ENCODE data around the gene AIG1. TPM values are rescaled to one million over a fixed set of nuclear protein-coding genes. Genes with fewer than 3 reads are reported as not detected.

The AIG1 gene
- total and polyA plus RNA-seq, 2 donors (not counting 1 experiment from before 2014, with no cell fraction given), result 40.6 to 42.2 TPM

DNA sequence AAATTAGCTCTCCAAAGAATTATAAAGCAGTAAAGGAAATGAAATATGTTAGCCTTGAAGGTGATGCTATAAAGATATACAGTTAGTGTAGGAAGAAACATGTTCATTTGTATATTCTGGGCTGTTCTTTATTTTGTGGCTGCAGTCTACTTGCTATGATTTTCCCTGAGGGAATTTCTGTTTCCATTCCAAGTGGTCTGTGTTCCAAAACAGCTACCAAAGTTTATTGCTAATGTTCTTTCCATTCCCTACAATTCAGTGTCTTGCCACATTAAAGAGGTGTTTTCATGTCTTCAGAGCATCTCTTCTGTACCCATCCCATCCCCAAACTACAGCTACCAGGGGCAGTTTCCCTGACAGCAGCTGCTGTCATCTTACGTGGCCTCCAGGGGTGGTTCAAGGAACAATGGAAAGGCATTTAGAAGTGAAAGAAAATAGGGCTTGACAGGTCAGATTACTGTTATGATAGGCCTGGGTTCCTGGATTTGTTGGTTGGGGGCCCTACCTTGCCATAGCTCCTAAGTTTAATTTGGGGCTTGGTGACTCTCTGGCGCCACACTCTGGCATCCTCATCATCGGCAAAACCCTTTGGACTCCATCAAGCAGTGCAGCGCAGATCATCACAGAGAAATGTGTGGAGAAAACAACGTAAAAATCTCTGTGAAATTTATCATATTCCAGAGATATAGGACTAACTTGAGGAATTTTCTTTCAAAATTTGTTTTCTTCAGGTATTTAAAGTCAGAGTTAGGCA, 33.8 kb upstream of the AIG1 start:
- H3K9ac ChIP-seq (ENCODE audit: insufficient read depth, low read length), result no peak overlapping the region
- no peaks in the 10 kb centered on the region for H3K36me3 ChIP-seq (ENCODE audit: control insufficient read depth, insufficient read depth, low read length)
- TF ChIP-seq, protein P1, sequence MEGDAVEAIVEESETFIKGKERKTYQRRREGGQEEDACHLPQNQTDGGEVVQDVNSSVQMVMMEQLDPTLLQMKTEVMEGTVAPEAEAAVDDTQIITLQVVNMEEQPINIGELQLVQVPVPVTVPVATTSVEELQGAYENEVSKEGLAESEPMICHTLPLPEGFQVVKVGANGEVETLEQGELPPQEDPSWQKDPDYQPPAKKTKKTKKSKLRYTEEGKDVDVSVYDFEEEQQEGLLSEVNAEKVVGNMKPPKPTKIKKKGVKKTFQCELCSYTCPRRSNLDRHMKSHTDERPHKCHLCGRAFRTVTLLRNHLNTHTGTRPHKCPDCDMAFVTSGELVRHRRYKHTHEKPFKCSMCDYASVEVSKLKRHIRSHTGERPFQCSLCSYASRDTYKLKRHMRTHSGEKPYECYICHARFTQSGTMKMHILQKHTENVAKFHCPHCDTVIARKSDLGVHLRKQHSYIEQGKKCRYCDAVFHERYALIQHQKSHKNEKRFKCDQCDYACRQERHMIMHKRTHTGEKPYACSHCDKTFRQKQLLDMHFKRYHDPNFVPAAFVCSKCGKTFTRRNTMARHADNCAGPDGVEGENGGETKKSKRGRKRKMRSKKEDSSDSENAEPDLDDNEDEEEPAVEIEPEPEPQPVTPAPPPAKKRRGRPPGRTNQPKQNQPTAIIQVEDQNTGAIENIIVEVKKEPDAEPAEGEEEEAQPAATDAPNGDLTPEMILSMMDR (conservative IDR thresholded peaks at IDR 0.05 in 1 of 2, IDR thresholded peaks at IDR 0.05 in 1 of 2; ENCODE audit: low read depth in 1 of 2, low read length in 2 of 2), result peak; percentile 55 to 61
- no peak for TF ChIP-seq EZH2 (IDR thresholded peaks at IDR 0.05; ENCODE audit: low read length, missing control alignments)
- no peak overlapping the region for H2AFZ ChIP-seq (ENCODE audit: low read length)
- DNase-seq (ENCODE audit: low read depth in 2 of 2), result peak; percentile 22 to 39
- H3K27ac ChIP-seq (ENCODE audit: insufficient read depth, low read length), result no peak overlapping the region
- H3K27me3 ChIP-seq (ENCODE audit: control insufficient read depth, insufficient read depth, low read length), result no peaks in the 10 kb centered on the region
- H3K79me2 ChIP-seq (ENCODE audit: control insufficient read depth, insufficient read depth, low read length), result no peaks in the 10 kb centered on the region
- no peaks in the 10 kb centered on the region for H4K20me1 ChIP-seq (ENCODE audit: control insufficient read depth, extremely low read depth, insufficient read depth, low read length)
- H3K4me2 ChIP-seq (ENCODE audit: extremely low read depth, insufficient read depth, low read length), result no peak overlapping the region
- H3K4me3 ChIP-seq (replicated peaks in 1 of 4; ENCODE audit: control extremely low read depth in 1 of 4, insufficient read depth in 1 of 4, low read depth in 3 of 4, low read length in 4 of 4), result no peak overlapping the region
- no peaks in the 10 kb centered on the region for H3K4me1 ChIP-seq (ENCODE audit: control insufficient read depth, extremely low read depth, insufficient read depth, low read length)
- no peaks in the 10 kb centered on the region for H3K9me3 ChIP-seq (ENCODE audit: control insufficient read depth, insufficient read depth, low read depth, low read length)

DNA sequence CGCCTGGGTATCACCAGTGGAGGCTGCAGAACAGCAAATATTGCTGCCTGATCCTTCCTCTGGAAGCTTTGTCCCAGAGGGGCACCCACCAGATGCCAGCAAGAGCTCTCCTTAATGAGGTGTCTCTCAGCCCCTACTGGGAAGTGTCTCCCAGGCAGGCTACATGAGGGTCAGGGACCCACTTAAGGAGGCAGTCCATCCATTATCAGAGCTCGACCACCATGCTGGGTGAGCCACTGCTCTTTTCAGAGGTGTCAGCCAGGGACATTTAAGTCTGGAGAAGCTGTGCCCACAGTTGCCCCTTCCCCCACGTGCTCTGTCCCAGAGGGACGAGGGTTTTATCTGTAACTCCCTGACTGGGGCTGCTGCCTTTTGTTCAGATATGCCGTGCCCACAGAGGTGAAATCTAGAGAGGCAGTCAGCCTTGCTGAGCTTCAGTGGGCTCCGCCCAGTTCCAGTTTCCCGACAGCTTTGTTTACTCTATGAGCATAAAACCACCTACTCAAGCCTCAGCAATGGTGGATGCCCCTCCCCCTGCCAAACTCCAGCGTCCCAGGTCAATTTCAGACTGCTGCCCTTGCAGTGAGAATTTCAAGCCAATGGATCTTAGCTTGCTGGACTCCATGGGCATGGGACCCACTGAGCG, 25.9 kb upstream of the AIG1 start:
- Histone ChIP-seq H3K9ac (ENCODE audit: insufficient read depth, low read length) (no peak overlapping the region), H2AFZ (ENCODE audit: low read length) (no peak overlapping the region), H4K20me1 (ENCODE audit: control insufficient read depth, extremely low read depth, insufficient read depth, low read length) (no peaks in the 10 kb centered on the region), H3K4me3 (replicated peaks in 1 of 4; ENCODE audit: control extremely low read depth in 1 of 4, insufficient read depth in 1 of 4, low read depth in 3 of 4, low read length in 4 of 4) (no peak overlapping the region), H3K27me3 (ENCODE audit: control insufficient read depth, insufficient read depth, low read length) (no peaks in the 10 kb centered on the region), H3K79me2 (ENCODE audit: control insufficient read depth, insufficient read depth, low read length) (no peaks in the 10 kb centered on the region), H3K9me3 (ENCODE audit: control insufficient read depth, insufficient read depth, low read depth, low read length) (no peaks in the 10 kb centered on the region), H3K4me1 (ENCODE audit: control insufficient read depth, extremely low read depth, insufficient read depth, low read length) (no peaks in the 10 kb centered on the region), H3K36me3 (ENCODE audit: control insufficient read depth, insufficient read depth, low read length) (no peaks in the 10 kb centered on the region), H3K27ac (ENCODE audit: insufficient read depth, low read length) (no peak overlapping the region), H3K4me2 (ENCODE audit: extremely low read depth, insufficient read depth, low read length) (no peak overlapping the region)
- no peak for DNase-seq (ENCODE audit: low read depth in 2 of 2)
- TF ChIP-seq EZH2 (IDR thresholded peaks at IDR 0.05; ENCODE audit: low read length, missing control alignments), result no peak
- TF ChIP-seq, protein P1 (conservative IDR thresholded peaks at IDR 0.05 in 1 of 2, IDR thresholded peaks at IDR 0.05 in 1 of 2; ENCODE audit: low read depth in 1 of 2, low read length in 2 of 2), result no peak

DNA sequence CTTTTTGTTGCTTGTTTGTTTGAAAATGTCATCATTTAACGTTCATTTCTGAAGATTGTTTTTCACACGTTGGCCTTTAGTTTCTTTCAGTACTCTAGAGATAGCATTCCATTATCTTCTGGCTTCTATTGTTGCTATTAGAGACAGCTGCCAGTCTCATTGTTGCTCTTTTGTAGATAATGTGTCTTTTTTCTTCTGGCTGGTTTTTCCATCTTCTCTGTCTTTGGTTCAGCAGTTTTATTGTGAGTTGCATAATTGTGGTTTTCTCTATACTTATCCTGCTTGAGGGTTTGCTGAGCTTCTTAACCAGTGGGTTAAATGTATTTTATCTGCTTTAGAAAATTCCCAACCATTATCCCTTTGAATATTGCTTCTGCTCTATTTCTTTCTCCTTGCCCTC, 23.2 kb upstream of the AIG1 start:
- no peak overlapping the region for H3K4me2 ChIP-seq (ENCODE audit: extremely low read depth, insufficient read depth, low read length)
- H3K36me3 ChIP-seq (ENCODE audit: control insufficient read depth, insufficient read depth, low read length), result no peaks in the 10 kb centered on the region
- no peak for TF ChIP-seq EZH2 (IDR thresholded peaks at IDR 0.05; ENCODE audit: low read length, missing control alignments)
- TF ChIP-seq, protein P1 (conservative IDR thresholded peaks at IDR 0.05 in 1 of 2, IDR thresholded peaks at IDR 0.05 in 1 of 2; ENCODE audit: low read depth in 1 of 2, low read length in 2 of 2), result no peak
- no peaks in the 10 kb centered on the region for H3K27me3 ChIP-seq (ENCODE audit: control insufficient read depth, insufficient read depth, low read length)
- DNase-seq (ENCODE audit: low read depth in 2 of 2), result no peak
- H3K4me1 ChIP-seq (ENCODE audit: control insufficient read depth, extremely low read depth, insufficient read depth, low read length), result no peaks in the 10 kb centered on the region
- no peak overlapping the region for H3K27ac ChIP-seq (ENCODE audit: insufficient read depth, low read length)
- no peaks in the 10 kb centered on the region for H3K79me2 ChIP-seq (ENCODE audit: control insufficient read depth, insufficient read depth, low read length)
- no peaks in the 10 kb centered on the region for H3K9me3 ChIP-seq (ENCODE audit: control insufficient read depth, insufficient read depth, low read depth, low read length)
- H4K20me1 ChIP-seq (ENCODE audit: control insufficient read depth, extremely low read depth, insufficient read depth, low read length), result no peaks in the 10 kb centered on the region
- no peak overlapping the region for H2AFZ ChIP-seq (ENCODE audit: low read length)
- H3K9ac ChIP-seq (ENCODE audit: insufficient read depth, low read length), result no peak overlapping the region
- no peak overlapping the region for H3K4me3 ChIP-seq (replicated peaks in 1 of 4; ENCODE audit: control extremely low read depth in 1 of 4, insufficient read depth in 1 of 4, low read depth in 3 of 4, low read length in 4 of 4)
